Activated T-cell treated with anti-CD3 and anti-CD28 coated beads, Interleukin-2, amount 50 U/mL, for 72 hours (primary cell): ENCODE data around the gene TEX48. TPM values are rescaled to one million over a fixed set of nuclear protein-coding genes. Genes with fewer than 3 reads are reported as not detected.
A peak's percentile ranks its signal among the peaks of the same experiment; 100 is the strongest.

Experiments used
- ATAC-seq, 2 donors: fragments of 150-1000 bp; cut with Tn5 transposase; replicated peaks in 1 of 2; 2 replicates each; pipeline ENCODE4 v1.10.0; 2021; ENCODE audit warnings: moderate library complexity in 2 of 2, mild to moderate bottlenecking in 1 of 2
- DNase-seq, 2 donors: peaks; one replicate each; pipeline ENCODE4 v3.0.0; 2021 to 2022; ENCODE audit warnings: mixed read lengths in 1 of 2
- H3K27ac Mint-ChIP-seq: one replicate; pipeline ENCODE4 v1.8.0; 2022; ENCODE audit warnings: mild to moderate bottlenecking, moderate library complexity, mixed read lengths
- H3K27me3 Mint-ChIP-seq: one replicate; pipeline ENCODE4 v1.8.0; 2022; ENCODE audit warnings: low read depth, mixed read lengths
- H3K36me3 Mint-ChIP-seq, 2 donors: one replicate each; pipeline ENCODE4 v1.8.0; 2022; ENCODE audit warnings: mixed read lengths in 2 of 2, mild to moderate bottlenecking in 1 of 2; ENCODE audit not compliant: insufficient read depth in 2 of 2
- H3K4me1 Mint-ChIP-seq: one replicate; pipeline ENCODE4 v1.8.0; 2022; ENCODE audit warnings: low read depth, mixed read lengths
- H3K4me3 Mint-ChIP-seq, 2 donors: one replicate each; pipeline ENCODE4 v1.8.0; 2022; ENCODE audit warnings: mild to moderate bottlenecking in 2 of 2, mixed read lengths in 2 of 2, moderate library complexity in 2 of 2
- H3K9me3 Mint-ChIP-seq, 2 donors: one replicate each; pipeline ENCODE4 v1.8.0; 2022; ENCODE audit warnings: mixed read lengths in 2 of 2
- total RNA-seq, 2 donors: library from RNA; stranded (reverse); gene quantifications; one replicate each; pipeline ENCODE4 v1.2.3, GENCODE V29; 2022

TEX48 gene
- total RNA-seq, 2 donors from 2014 or later, result 1.4 to 1.7 TPM

DNA sequence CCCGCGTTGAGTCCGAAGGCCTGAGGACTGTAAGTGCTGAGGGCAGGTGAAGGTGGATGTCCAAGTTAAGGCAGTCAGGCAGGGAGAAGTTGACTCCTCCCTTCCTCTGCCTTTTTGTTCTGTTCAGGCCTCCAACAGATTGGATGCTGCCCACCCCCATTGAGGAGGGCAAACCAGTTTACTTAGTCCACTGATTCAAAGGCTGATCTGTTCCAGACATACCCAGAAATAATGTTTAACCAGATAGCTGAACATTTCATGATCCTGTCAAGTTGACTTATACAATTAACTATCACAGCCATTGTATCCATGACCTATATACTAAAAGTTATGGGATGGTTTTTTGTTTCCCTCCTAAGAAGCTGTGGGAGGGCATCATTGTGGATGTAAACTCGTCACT is 8.3 kb upstream of the TEX48 start:
- peaks cover 0 to 4% of the 10 kb centered on the region in 2 donors for H3K9me3 Mint-ChIP-seq
- no peak for DNase-seq
- H3K4me3 Mint-ChIP-seq, result peak overlapping the region; percentile 76 to 80
- no peaks in the 10 kb centered on the region for H3K27me3 Mint-ChIP-seq
- H3K27ac Mint-ChIP-seq, result peak overlapping the region; percentile 93
- no peak for ATAC-seq
- H3K36me3 Mint-ChIP-seq, result peaks cover 14 to 20% of the 10 kb centered on the region in 2 donors
- H3K4me1 Mint-ChIP-seq, result peaks cover 99% of the 10 kb centered on the region

DNA sequence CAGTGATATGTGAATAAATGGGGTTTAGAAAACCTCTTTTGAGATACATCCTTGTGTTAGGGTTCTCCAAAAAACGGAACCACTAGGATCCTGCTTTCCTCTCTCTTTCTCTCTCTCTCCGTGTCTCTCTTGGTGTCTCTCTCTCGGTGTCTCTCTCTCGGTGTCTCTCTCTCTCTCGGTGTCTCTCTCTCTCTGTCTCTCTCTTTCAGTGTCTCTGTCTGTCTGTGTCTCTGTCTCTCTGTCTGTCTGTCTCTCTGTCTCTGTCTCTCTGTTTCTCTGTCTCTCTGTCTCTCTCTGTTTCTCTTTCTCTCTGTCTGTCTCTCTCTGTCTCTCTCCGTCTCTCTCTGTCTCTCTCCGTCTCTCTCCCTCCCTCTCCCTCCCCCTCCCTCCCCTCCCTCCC is 7.8 kb upstream of the TEX48 start:
- DNase-seq (no peak), ATAC-seq (no peak)
- Mint-ChIP-seq H3K36me3 (peaks cover 14 to 20% of the 10 kb centered on the region in 2 donors), H3K4me3 (peak overlapping the region; percentile 76 to 80), H3K9me3 (peaks cover 0 to 4% of the 10 kb centered on the region in 2 donors), H3K4me1 (peaks cover 97% of the 10 kb centered on the region), H3K27me3 (no peaks in the 10 kb centered on the region), H3K27ac (peak overlapping the region; percentile 93)

DNA sequence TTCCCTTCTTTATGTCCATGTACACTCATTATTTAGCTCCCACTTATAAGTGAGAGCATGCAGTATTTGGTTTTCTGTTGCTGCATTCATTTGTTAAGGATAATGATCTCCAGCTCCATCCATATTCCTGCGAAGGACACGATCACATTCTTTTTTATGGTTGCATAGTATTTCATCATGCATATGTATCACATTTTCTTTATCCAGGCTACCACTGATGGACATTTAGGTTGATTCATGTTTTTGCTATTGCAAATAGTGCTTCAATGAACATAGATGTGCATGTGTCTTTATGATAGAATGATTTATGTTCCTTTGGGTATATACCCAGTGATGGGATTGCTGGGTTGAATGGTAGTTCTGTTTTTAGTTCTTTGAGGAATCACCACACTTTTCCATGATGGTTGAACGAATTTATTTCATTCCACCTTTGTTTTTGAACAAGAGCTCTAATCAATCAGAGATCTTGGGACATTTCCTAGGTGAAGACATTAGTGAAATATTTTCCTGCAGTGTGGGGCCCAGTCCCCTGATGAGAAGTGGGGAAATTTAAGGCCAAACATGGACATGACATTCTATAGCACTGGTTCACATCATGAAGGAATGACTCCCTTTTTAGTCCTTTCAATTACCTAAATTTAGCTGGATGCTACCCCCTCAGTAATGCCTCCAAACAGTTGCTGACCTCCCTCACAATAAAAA is 7.1 kb upstream of the TEX48 start:
- ATAC-seq, result no peak
- Mint-ChIP-seq H3K27me3 (no peaks in the 10 kb centered on the region), H3K4me1 (peaks cover 97% of the 10 kb centered on the region)

GRCh38 chr9:114688379-114688778 is 6.4 kb upstream of the TEX48 start:
- peaks cover 0 to 4% of the 10 kb centered on the region in 2 donors for H3K9me3 Mint-ChIP-seq
- H3K4me3 Mint-ChIP-seq, result peak overlapping the region; percentile 11 to 27
- no peak overlapping the region for H3K27ac Mint-ChIP-seq
- H3K4me1 Mint-ChIP-seq, result peaks cover 93% of the 10 kb centered on the region
- no peak for DNase-seq
- peaks cover 16 to 26% of the 10 kb centered on the region in 2 donors for H3K36me3 Mint-ChIP-seq
- no peaks in the 10 kb centered on the region for H3K27me3 Mint-ChIP-seq
- no peak for ATAC-seq

More for the DNA sequence above, 7.1 kb upstream of the TEX48 start:
- Mint-ChIP-seq H3K9me3 (peaks cover 0 to 4% of the 10 kb centered on the region in 2 donors), H3K4me3 (peak overlapping the region in 1 of 2 donors; percentile 12), H3K36me3 (peaks cover 16 to 26% of the 10 kb centered on the region in 2 donors), H3K27ac (no peak overlapping the region)
- DNase-seq, result no peak

- no peak for ATAC-seq
- Mint-ChIP-seq H3K36me3 (peaks cover 16 to 26% of the 10 kb centered on the region in 2 donors), H3K4me3 (peak overlapping the region; percentile 70 to 72), H3K27me3 (no peaks in the 10 kb centered on the region), H3K9me3 (peaks cover 0 to 4% of the 10 kb centered on the region in 2 donors), H3K27ac (peak overlapping the region; percentile 89), H3K4me1 (peaks cover 80% of the 10 kb centered on the region)
- no peak for DNase-seq
These were observed 5.0 kb upstream of the TEX48 start for GRCh38 chr9:114687034-114687433.

GRCh38 chr9:114685951-114686350 is 4.0 kb upstream of the TEX48 start:
- H3K9me3 Mint-ChIP-seq, result peaks cover 0 to 4% of the 10 kb centered on the region in 2 donors
- peaks cover 16 to 26% of the 10 kb centered on the region in 2 donors for H3K36me3 Mint-ChIP-seq
- no peaks in the 10 kb centered on the region for H3K27me3 Mint-ChIP-seq
- DNase-seq, result no peak
- H3K27ac Mint-ChIP-seq, result peak overlapping the region; percentile 47
- H3K4me3 Mint-ChIP-seq, result peak overlapping the region; percentile 70 to 72
- no peak for ATAC-seq
- peaks cover 79% of the 10 kb centered on the region for H3K4me1 Mint-ChIP-seq

GRCh38 chr9:114684036-114684435 is 2.0 kb upstream of the TEX48 start:
- DNase-seq, result peak in 1 of 2 donors; percentile 54
- Mint-ChIP-seq H3K36me3 (peaks cover 10 to 23% of the 10 kb centered on the region in 2 donors), H3K9me3 (peaks cover 0 to 4% of the 10 kb centered on the region in 2 donors), H3K4me3 (peak overlapping the region; percentile 11 to 70), H3K4me1 (peaks cover 70% of the 10 kb centered on the region), H3K27me3 (no peaks in the 10 kb centered on the region), H3K27ac (peak overlapping the region; percentile 2)
- no peak for ATAC-seq

DNA sequence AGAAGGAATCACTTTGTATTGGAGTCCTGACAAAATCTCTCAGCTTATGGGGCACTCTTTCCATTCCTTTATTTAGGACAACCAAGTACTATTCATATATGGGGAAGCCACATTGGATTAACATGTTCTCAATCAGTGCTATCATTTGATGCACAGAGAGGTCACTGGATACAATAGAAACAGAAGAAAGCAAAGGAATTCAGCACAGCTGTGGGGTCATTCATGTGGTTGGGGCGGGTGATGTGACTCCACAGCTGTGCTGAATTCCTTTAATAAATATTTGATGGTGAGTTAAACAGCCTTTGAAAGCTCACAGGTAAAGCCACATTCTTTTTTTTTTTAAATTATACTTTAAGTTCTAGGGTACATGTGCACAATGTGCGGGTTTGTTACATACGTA is 854 bp upstream of the TEX48 start:
- peaks cover 0 to 4% of the 10 kb centered on the region in 2 donors for H3K9me3 Mint-ChIP-seq
- H3K4me3 Mint-ChIP-seq, result no peak overlapping the region
- DNase-seq, result no peak
- no peak overlapping the region for H3K27ac Mint-ChIP-seq
- ATAC-seq, result no peak
- peaks cover 8 to 20% of the 10 kb centered on the region in 2 donors for H3K36me3 Mint-ChIP-seq
- H3K27me3 Mint-ChIP-seq, result no peaks in the 10 kb centered on the region
- peaks cover 67% of the 10 kb centered on the region for H3K4me1 Mint-ChIP-seq

DNA sequence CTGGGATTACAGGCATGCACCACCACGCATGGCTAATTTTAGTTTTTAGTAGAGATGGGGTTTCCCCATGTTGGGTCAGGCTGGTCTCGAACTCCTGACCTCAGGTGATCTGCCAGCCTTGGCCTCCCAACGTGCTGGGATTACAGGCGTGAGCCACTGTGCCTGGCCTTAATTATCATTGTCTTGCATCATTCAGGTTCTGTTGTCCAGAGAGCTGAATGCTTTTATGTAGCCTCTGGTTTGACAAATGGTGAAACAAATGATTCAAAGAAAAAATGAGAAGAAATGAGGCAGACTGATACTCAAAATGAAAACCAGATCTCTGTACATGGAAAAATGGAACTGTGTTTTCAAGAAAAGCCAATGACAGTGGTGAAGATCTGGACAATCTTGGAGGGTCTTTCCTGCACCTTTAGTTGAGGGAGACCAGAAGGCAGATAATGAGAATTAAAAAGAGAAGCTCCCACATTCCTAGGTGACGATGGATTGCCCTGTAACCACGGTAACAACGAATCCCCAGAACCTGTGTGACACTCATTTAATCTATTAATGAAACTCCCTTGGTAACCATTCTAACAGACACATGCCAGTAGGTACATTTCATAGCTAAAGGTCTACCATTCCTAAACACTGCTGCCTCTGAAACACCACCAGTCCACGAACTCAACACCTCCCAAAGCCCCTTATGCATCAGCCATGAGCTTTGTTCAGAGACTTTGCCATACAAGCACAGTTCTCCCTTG is 1.6 kb downstream of the TEX48 start:
- ATAC-seq (peak in 1 of 2 donors; percentile 34), DNase-seq (no peak)
- Mint-ChIP-seq H3K27me3 (no peaks in the 10 kb centered on the region), H3K9me3 (no peaks in the 10 kb centered on the region), H3K27ac (peak overlapping the region; percentile 23), H3K36me3 (peaks cover 1 to 6% of the 10 kb centered on the region in 2 donors), H3K4me1 (peaks cover 55% of the 10 kb centered on the region), H3K4me3 (peak overlapping the region in 1 of 2 donors; percentile 34)

DNA sequence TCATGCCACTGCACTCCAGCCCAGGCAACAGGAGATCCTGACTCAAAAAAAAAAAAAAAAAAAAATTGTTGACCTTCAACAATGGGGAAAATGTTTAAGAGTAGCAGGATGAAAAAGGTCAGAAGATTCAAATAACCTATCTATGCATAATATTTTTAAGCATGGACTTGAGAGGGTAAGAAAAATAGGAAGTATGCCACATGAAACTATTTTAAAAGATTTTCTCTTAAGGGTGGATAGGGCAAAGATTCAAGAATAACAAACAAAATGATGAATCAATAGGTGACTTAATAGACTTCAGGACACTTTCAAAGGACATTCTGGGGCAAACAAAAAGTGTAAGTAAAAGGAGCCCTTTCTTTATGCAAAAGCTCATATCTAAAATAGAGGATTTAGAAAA is 3.2 kb downstream of the TEX48 start:
- peaks cover 0 to 6% of the 10 kb centered on the region in 2 donors for H3K36me3 Mint-ChIP-seq
- no peak overlapping the region for H3K27ac Mint-ChIP-seq
- peaks cover 0 to 3% of the 10 kb centered on the region in 2 donors for H3K9me3 Mint-ChIP-seq
- peaks cover 58% of the 10 kb centered on the region for H3K4me1 Mint-ChIP-seq
- DNase-seq, result no peak
- no peak overlapping the region for H3K4me3 Mint-ChIP-seq
- no peak for ATAC-seq
- H3K27me3 Mint-ChIP-seq, result peaks cover 5% of the 10 kb centered on the region

DNA sequence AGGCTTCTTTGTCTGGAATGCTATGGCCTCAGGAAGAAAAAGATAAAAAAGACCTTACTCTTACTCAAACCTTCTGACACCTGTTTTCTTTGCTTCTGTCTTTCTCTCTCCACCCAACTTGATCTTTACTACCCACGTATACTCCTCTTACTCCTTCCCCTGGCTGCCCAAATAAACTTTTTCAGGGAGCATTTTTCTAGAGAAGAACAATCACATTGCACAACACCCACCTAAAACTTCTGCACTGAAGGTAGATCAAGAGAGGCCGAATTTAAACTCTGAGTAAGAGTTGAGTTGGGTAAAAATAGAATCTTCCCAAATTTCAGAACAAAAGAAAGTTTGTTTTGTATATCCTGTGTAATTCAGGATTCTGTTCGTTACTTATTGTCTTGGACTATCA is 3.9 kb downstream of the TEX48 start:
- Mint-ChIP-seq H3K27me3 (peaks cover 10% of the 10 kb centered on the region), H3K4me3 (no peak overlapping the region), H3K4me1 (peaks cover 57% of the 10 kb centered on the region), H3K36me3 (peaks cover 0 to 6% of the 10 kb centered on the region in 2 donors), H3K9me3 (peaks cover 0 to 3% of the 10 kb centered on the region in 2 donors), H3K27ac (no peak overlapping the region)
- DNase-seq (no peak), ATAC-seq (no peak)

GRCh38 chr9:114677418-114677817 is 4.6 kb downstream of the TEX48 start:
- peaks cover 0 to 3% of the 10 kb centered on the region in 2 donors for H3K9me3 Mint-ChIP-seq
- DNase-seq, result peak in 1 of 2 donors; percentile 24
- peaks cover 57% of the 10 kb centered on the region for H3K4me1 Mint-ChIP-seq
- H3K36me3 Mint-ChIP-seq, result peaks cover 1 to 6% of the 10 kb centered on the region in 2 donors
- no peak overlapping the region for H3K27ac Mint-ChIP-seq
- no peak overlapping the region for H3K4me3 Mint-ChIP-seq
- peaks cover 10% of the 10 kb centered on the region for H3K27me3 Mint-ChIP-seq
- no peak for ATAC-seq

GRCh38 chr9:114676901-114677300 is 5.1 kb downstream of the TEX48 start:
- Mint-ChIP-seq H3K4me1 (peaks cover 57% of the 10 kb centered on the region), H3K27ac (no peak overlapping the region), H3K4me3 (no peak overlapping the region), H3K9me3 (peaks cover 0 to 3% of the 10 kb centered on the region in 2 donors), H3K36me3 (peaks cover 1 to 6% of the 10 kb centered on the region in 2 donors), H3K27me3 (peaks cover 10% of the 10 kb centered on the region)
- DNase-seq (no peak), ATAC-seq (no peak)
